Heart right ventricle (tissue), 16 donors: ENCODE measurements around the gene BZW1. TPM values are rescaled to one million over a fixed set of nuclear protein-coding genes. Genes with fewer than 3 reads are reported as not detected.

Source experiments
- ATAC-seq, 8 donors: fragments of 200-7000 bp; cut with Tn5 transposase; one replicate each; pipeline ENCODE4 v1.9.1; 2020; ENCODE audit warnings: mild to moderate bottlenecking in 8 of 8, moderate library complexity in 8 of 8, moderate number of reproducible peaks in 1 of 8
- DNase-seq, 2 donors: peaks; one replicate each; pipeline ENCODE4 v3.0.0-alpha.2; 2020
- H3K27ac ChIP-seq, 10 donors: fragments of 200-600 bp; sonication (generic) in 2 of 10; one replicate each; pipeline versions ENCODE4 v1.5.0 to v1.8.0; 2020 to 2022; ENCODE audit warnings: mild to moderate bottlenecking in 3 of 10
- H3K27me3 ChIP-seq, 7 donors: fragments of 200-600 bp; one replicate each; pipeline ENCODE4 v1.8.0; 2021 to 2022; ENCODE audit warnings: mild to moderate bottlenecking in 2 of 7
- H3K36me3 ChIP-seq, 9 donors: fragments of 200-600 bp; sonication (generic) in 1 of 9; one replicate each; pipeline versions ENCODE4 v1.5.0 to v1.8.0; 2020 to 2022; ENCODE audit warnings: mild to moderate bottlenecking in 2 of 9
- H3K4me1 ChIP-seq, 9 donors: fragments of 200-600 bp; sonication (generic) in 1 of 9; one replicate each; pipeline versions ENCODE4 v1.5.0 to v1.8.0; 2020 to 2022; ENCODE audit warnings: mild to moderate bottlenecking in 4 of 9
- H3K4me3 ChIP-seq, 10 donors: fragments of 200-600 bp; sonication (generic) in 2 of 10; one replicate each; pipeline versions ENCODE4 v1.5.0 to v1.8.0; 2020 to 2022; ENCODE audit warnings: mild to moderate bottlenecking in 7 of 10, moderate library complexity in 2 of 10
- H3K9me3 ChIP-seq, 11 donors: fragments of 200-600 bp in 10 of 11; sonication (generic) in 2 of 11; one replicate each; pipeline versions ENCODE4 v1.5.0 to v1.8.0; 2013 to 2022; ENCODE audit warnings: mild to moderate bottlenecking in 2 of 11, control low read depth in 1 of 11, moderate library complexity in 1 of 11
- WGBS, 2 donors: extraction: QIAGEN DNeasy Blood & Tissue Kit; methylation state at CpG; one replicate each; pipeline ENCODE4 v1.1.7; 2013; ENCODE audit warnings: inconsistent platforms in 1 of 2; 5-methylcytosine and 5-hydroxymethylcytosine counted together
- intact Hi-C, 10 donors: fragments of 100-400 bp; cut with DNase I; formaldehyde crosslinking; loops; one replicate each; pipeline versions ENCODE4 v1.11.1 to v1.14.2; 2022
- polyA plus RNA-seq, 2 donors: library from polyadenylated mRNA; stranded (reverse); fragments of 200-250 nt; gene quantifications; one replicate each; pipeline ENCODE4 v1.2.3, GENCODE V29; 2013
- total RNA-seq, 10 donors: library from RNA; stranded (reverse); fragmentation: NEBNext Ultra II Directional in 3 of 10; extraction: Animal tissue kit (Norgen Biotek cat#: 25700) in 3 of 10; gene quantifications; one replicate each; pipeline versions ENCODE4 v1.2.1 to v1.2.4, GENCODE V29; 2021 to 2023
- TF ChIP-seq, protein P1 (sequence below), 9 donors: fragments of 200-600 bp; sonication (generic) in 2 of 9; IDR thresholded peaks; one replicate each; pipeline versions ENCODE4 v1.5.0 to v1.8.0; 2021 to 2022; ENCODE audit warnings: antibody characterized with exemption in 9 of 9, mild to moderate bottlenecking in 5 of 9, moderate library complexity in 1 of 9
- donor health status: Arrhythmogenic right ventricular cardiomyopathy.
- donor health status: ischemic (EF 13 %, LVEDD 7.1; RV severe dilation, severe dysfunction).
- donor health status: healthy with polysubstance abuse.
- donor health status: DM: no; HTN: yes; CAD: no.
- donor health status: DM: no; HTN: no; CAD: no.
- donor health status: ischemic (EF 25% LVEDD 6.9; RV normal size, moderate dysfunction).
- donor health status: ischemic (EF 25% LVEDD 5.7; RV mildly dilated, moderate dysfunction).
- donor health status: healthy.
- donor health status: DM: yes; HTN: yes; CAD: no.
- donor health status: Ischemic cardiomyopathy.
- donor health status: ischemic (EF 35%, LVEDD 5.7; RV mildly dilated, moderate dysfunction).
- donor health status: nonischemic (EF 11% LVEDD 7.7; RV severe dilation, severe dysfunction).
- donor health status: DM: yes; HTN: yes; CAD: no.
- donor health status: PGD.
- donor health status: ischemic (EF 29% LVEDD 5.4; RV normal size, mild dysfunction).
- donor health status: nonischemic (EF 23%, LVEDD 6.1; RV moderate dilation, normal function).

BZW1 gene
- total and polyA plus RNA-seq, 12 donors = 15.4 to 133 (median 77.0) TPM

- TF ChIP-seq, protein P1, sequence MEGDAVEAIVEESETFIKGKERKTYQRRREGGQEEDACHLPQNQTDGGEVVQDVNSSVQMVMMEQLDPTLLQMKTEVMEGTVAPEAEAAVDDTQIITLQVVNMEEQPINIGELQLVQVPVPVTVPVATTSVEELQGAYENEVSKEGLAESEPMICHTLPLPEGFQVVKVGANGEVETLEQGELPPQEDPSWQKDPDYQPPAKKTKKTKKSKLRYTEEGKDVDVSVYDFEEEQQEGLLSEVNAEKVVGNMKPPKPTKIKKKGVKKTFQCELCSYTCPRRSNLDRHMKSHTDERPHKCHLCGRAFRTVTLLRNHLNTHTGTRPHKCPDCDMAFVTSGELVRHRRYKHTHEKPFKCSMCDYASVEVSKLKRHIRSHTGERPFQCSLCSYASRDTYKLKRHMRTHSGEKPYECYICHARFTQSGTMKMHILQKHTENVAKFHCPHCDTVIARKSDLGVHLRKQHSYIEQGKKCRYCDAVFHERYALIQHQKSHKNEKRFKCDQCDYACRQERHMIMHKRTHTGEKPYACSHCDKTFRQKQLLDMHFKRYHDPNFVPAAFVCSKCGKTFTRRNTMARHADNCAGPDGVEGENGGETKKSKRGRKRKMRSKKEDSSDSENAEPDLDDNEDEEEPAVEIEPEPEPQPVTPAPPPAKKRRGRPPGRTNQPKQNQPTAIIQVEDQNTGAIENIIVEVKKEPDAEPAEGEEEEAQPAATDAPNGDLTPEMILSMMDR (IDR thresholded peaks at IDR 0.05) = no peak
Measured at GRCh38 chr2:200864176-200865034, 52.7 kb downstream of the BZW1 start, which contains the start of gene CLK1. Gene CLK1, minus strand, starts transcription at chr2:200864658. Its CDS starts 2,796 bp downstream, at chr2:200861862.

GRCh38 chr2:200869014-200869413 is 57.3 kb downstream of the BZW1 start:
- intact Hi-C loops = no loop called here
- Histone ChIP-seq H3K27me3 (no peaks in the 10 kb centered on the region), H3K4me1 (peaks cover 0 to 24% (median 9%) of the 10 kb centered on the region in 9 donors), H3K4me3 (no peak overlapping the region), H3K27ac (no peak overlapping the region), H3K9me3 (no peaks in the 10 kb centered on the region), H3K36me3 (peaks cover 0 to 44% (median 7%) of the 10 kb centered on the region in 9 donors)
- ATAC-seq (no peak), DNase-seq (no peak)
- TF ChIP-seq, protein P1 (IDR thresholded peaks at IDR 0.05) = no peak
- 90 to 92% methylated on average over 2 of the region's 2 CpGs for WGBS, 2 donors

More at GRCh38 chr2:200864176-200865034, 52.7 kb downstream of the BZW1 start, which contains the start of gene CLK1:
- H3K4me1 ChIP-seq = peaks cover 3 to 50% (median 34%) of the 10 kb centered on the region in 9 donors
- 1% methylated on average over 89 of the region's 89 CpGs for WGBS, 2 donors
- peak; percentile 98 to 99 for DNase-seq
- no peaks in the 10 kb centered on the region for H3K27me3 ChIP-seq
- H3K36me3 ChIP-seq = peaks cover 0 to 25% (median 7%) of the 10 kb centered on the region in 9 donors
- no peaks in the 10 kb centered on the region for H3K9me3 ChIP-seq
- ATAC-seq = peak; percentile 94 to 97 (median 96)
- H3K4me3 ChIP-seq = peak within 1 kb of the TSS; percentile 73 to 98 (median 90)
- H3K27ac ChIP-seq = peak within 1 kb of the TSS; percentile 99 to 100 (median 100)
- intact Hi-C loops = loop anchor here in 7 of 10 donors (2.0 to 5.0 kb wide), 4 partner anchors 24 to 252 kb away; partner anchors contain the start of genes BZW1 (in 6 of the 7), NIF3L1 (in 2 of the 7), PPIL3 (in 2 of the 7) and CFLAR (in 1 of the 7)

DNA sequence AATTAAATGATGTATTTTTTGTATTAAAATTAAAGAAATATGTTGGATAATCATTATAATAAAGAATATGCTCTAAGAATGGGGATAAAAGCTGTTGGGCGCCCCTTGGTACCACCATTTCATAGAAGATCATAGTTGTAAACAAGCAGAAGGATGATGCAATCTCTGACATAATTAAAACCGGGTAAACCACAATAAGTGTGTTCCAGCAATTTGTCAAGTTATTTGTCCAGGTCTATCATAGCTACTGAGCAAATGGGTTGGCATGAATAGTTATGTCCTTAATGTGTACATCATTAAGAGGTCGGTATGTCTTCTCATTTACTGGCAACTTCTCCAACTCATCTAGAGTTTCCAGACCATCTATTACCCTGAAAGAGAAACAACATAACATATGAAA is 59.4 kb downstream of the BZW1 start:
- WGBS, 2 donors = 87 to 94% methylated on average over 3 of the region's 3 CpGs
- TF ChIP-seq, protein P1 (IDR thresholded peaks at IDR 0.05) = no peak
- no peak for ATAC-seq

GRCh38 chr2:200873560-200873959 is 61.9 kb downstream of the BZW1 start:
- intact Hi-C loops = no loop called here
- H3K27ac ChIP-seq = no peak overlapping the region
- 96% methylated on average over 6 of the region's 6 CpGs for WGBS, 2 donors
- peaks cover 0 to 88% (median 25%) of the 10 kb centered on the region in 9 donors for H3K36me3 ChIP-seq
- ATAC-seq (no peak), DNase-seq (no peak)
- no peaks in the 10 kb centered on the region for H3K9me3 ChIP-seq
- H3K4me1 ChIP-seq = peaks cover 0 to 9% (median 3%) of the 10 kb centered on the region in 9 donors
- H3K4me3 ChIP-seq = no peak overlapping the region
- TF ChIP-seq, protein P1 (IDR thresholded peaks at IDR 0.05) = no peak
- no peaks in the 10 kb centered on the region for H3K27me3 ChIP-seq

More for the DNA sequence above, 59.4 kb downstream of the BZW1 start:
- Histone ChIP-seq H3K27me3 (no peaks in the 10 kb centered on the region), H3K9me3 (no peaks in the 10 kb centered on the region), H3K27ac (no peak overlapping the region), H3K4me1 (peaks cover 0 to 12% (median 0%) of the 10 kb centered on the region in 9 donors), H3K36me3 (peaks cover 0 to 66% (median 19%) of the 10 kb centered on the region in 9 donors), H3K4me3 (no peak overlapping the region)
- no peak for DNase-seq
- intact Hi-C loops = no loop called here

Other genes with a start within 250 kb of the BZW1 start
- 10 to 100 TPM in 1 of 10 donors, 1 to 10 TPM in 7, under 1 TPM in 2; 0.72 to 22.3 (median 2.2) TPM for gene AOX1, start 225.9 kb upstream of the BZW1 start, total RNA-seq
- gene AOX1, start 225.9 kb upstream of the BZW1 start, polyA plus RNA-seq = 10 to 100 TPM in 1 of 2 donors, 1 to 10 TPM in 1; 3.5 to 11.2 TPM
- 10 to 100 TPM; 30.8 to 59.6 (median 45.3) TPM for gene CLK1, start 52.7 kb downstream of the BZW1 start, total RNA-seq
- 1,000 to 10,000 TPM in 1 of 2 donors, 10 to 100 TPM in 1; 38.4 to 1,166 TPM for gene CLK1, start 52.7 kb downstream of the BZW1 start, polyA plus RNA-seq
- 10 to 100 TPM; 14.2 to 33.1 (median 24.1) TPM for gene PPIL3, start 77.2 kb downstream of the BZW1 start, total RNA-seq
- 10 to 100 TPM in 1 of 2 donors, 1 to 10 TPM in 1; 9.9 to 36.4 TPM for gene PPIL3, start 77.2 kb downstream of the BZW1 start, polyA plus RNA-seq
- 10 to 100 TPM; 14.2 to 24.5 (median 20.7) TPM for gene NIF3L1, start 77.5 kb downstream of the BZW1 start, total RNA-seq
- 10 to 100 TPM; 10.5 to 31.7 TPM for gene NIF3L1, start 77.5 kb downstream of the BZW1 start, polyA plus RNA-seq
- gene ORC2, start 151.8 kb downstream of the BZW1 start, total RNA-seq = 10 to 100 TPM; 18.6 to 38.8 (median 27.5) TPM
- 10 to 100 TPM in 1 of 2 donors, 1 to 10 TPM in 1; 5.5 to 10.9 TPM for gene ORC2, start 151.8 kb downstream of the BZW1 start, polyA plus RNA-seq